GM23248 (cell line): ENCODE results near the gene TEX53.

Source experiments
- EZH2 ChIP-seq: fragments of 200-600 bp; sonication (generic); IDR thresholded peaks from 2 replicates; pipeline ENCODE4 v1.6.1; 2018; ENCODE audit warnings: antibody characterized with exemption, mild to moderate bottlenecking; ENCODE audit not compliant: insufficient read depth, poor library complexity, severe bottlenecking
- EZH2phosphoT487 ChIP-seq: fragments of 200-600 bp; sonication (generic); IDR thresholded peaks from 2 replicates; pipeline ENCODE4 v1.6.1; 2018; ENCODE audit warnings: antibody characterized with exemption, moderate library complexity, mild to moderate bottlenecking, low read depth; ENCODE audit not compliant: insufficient read depth

DNA sequence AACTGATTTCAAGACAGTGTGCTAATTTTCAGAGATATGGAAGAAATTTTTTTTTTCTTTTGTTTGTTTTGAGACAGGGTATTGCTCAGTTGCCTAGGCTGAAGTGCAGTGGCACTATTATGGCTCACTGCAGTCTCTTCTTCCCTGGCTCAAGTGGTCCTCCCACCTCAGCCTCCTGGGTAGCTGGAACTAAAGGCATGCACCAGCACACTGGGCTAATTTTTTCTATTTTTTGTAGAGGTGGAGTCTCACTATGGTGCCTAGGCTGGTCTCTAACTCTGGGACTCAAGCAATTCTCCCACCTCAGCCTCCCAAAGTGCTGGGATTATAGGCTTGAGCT is 34.3 kb upstream of the TEX53 start:
- TF ChIP-seq EZH2 (no peak), EZH2phosphoT487 (no peak)
